Measurements from ENCODE around the gene AIM2.
A peak's percentile ranks its signal among the peaks of the same experiment; 100 is the strongest.

Gene AIM2

GRCh38 chr1:159081626-159082025, 5.1 kb upstream of the AIM2 start:
- no peak for DNase-seq (ENCODE audit: extremely low read depth, low read depth)
- TF ChIP-seq, protein P1, sequence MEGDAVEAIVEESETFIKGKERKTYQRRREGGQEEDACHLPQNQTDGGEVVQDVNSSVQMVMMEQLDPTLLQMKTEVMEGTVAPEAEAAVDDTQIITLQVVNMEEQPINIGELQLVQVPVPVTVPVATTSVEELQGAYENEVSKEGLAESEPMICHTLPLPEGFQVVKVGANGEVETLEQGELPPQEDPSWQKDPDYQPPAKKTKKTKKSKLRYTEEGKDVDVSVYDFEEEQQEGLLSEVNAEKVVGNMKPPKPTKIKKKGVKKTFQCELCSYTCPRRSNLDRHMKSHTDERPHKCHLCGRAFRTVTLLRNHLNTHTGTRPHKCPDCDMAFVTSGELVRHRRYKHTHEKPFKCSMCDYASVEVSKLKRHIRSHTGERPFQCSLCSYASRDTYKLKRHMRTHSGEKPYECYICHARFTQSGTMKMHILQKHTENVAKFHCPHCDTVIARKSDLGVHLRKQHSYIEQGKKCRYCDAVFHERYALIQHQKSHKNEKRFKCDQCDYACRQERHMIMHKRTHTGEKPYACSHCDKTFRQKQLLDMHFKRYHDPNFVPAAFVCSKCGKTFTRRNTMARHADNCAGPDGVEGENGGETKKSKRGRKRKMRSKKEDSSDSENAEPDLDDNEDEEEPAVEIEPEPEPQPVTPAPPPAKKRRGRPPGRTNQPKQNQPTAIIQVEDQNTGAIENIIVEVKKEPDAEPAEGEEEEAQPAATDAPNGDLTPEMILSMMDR (IDR thresholded peaks at IDR 0.05; ENCODE audit: low read depth, low read length, missing control alignments) = no peak
- no peak overlapping the region for H3K4me3 ChIP-seq (replicated peaks; ENCODE audit: low read depth, low read length)

- TF ChIP-seq, protein P1 (IDR thresholded peaks at IDR 0.05; ENCODE audit: low read depth, low read length, missing control alignments) = no peak
- no peak for DNase-seq (ENCODE audit: extremely low read depth, low read depth)
- no peak overlapping the region for H3K4me3 ChIP-seq (replicated peaks; ENCODE audit: low read depth, low read length)
Observed at GRCh38 chr1:159079525-159079924, 3.0 kb upstream of the AIM2 start.

DNA sequence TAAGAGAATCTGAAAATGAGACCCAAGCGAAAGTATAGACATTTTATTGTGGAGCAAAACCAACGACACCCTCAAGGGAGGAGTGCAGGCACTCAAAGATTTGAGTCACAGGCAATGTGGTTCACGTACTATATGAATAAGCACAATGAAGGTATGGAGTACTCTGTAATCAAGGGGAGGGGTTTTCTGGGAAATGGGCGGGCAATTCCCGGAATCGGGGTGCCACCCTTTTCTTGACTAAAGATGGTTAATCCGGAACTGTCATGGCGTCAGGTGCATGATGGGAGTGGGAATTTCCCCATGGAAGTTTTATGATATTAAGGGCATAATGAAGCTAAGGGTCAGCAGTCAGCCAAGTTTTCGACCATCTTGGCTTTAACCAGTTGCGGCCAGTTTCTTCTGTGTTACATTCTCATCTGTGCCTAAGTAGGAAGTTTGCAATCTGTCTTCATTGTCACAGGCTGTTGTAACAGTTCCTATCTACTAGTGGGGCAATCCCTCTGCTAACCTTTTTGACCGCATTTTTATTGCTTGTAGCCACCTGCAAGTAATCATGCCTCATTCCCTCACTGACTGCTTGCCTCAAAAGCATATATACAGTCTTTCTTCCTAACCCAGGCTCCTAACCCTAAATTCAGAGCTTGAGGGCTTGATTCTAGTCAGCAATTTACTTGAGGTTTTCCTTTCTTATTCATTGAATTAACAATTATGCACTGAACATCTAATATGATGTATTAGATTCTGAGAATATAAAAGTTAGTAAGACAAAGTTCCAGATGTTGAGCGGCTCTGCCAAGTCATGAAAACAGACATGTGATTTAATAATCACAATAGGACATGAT, 775 bp upstream of the AIM2 start:
- peak; percentile 30 for DNase-seq (ENCODE audit: extremely low read depth, low read depth)
- TF ChIP-seq, protein P1 (IDR thresholded peaks at IDR 0.05; ENCODE audit: low read depth, low read length, missing control alignments) = no peak
- no peak overlapping the region for H3K4me3 ChIP-seq (replicated peaks; ENCODE audit: low read depth, low read length)

GRCh38 chr1:159071970-159072582, 4.5 kb downstream of the AIM2 start:
- no peak overlapping the region for H3K4me3 ChIP-seq (replicated peaks; ENCODE audit: low read depth, low read length)
- DNase-seq (ENCODE audit: extremely low read depth, low read depth) = peak; percentile 51
- TF ChIP-seq, protein P1 (IDR thresholded peaks at IDR 0.05; ENCODE audit: low read depth, low read length, missing control alignments) = peak; percentile 54

DNA sequence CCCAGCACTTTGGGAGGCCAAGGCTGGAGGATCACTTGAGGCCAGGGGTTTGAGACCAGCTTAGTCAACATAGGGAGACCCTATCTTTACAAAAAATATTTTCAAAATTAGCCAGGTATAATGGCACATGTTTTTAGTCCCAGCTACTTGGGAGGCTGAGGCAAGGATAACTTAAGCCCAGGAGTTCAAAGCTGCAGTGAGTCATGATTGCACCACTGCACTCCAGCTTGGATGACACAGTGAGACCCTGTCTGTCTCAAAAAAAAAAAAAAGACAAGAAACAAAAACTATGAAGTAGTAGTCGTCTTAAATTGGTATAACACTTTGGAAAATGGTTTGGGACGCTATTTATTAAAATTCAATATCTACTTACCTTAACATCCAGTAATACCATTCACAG, 7.7 kb downstream of the AIM2 start:
- DNase-seq (ENCODE audit: extremely low read depth, low read depth) = no peak
- H3K4me3 ChIP-seq (replicated peaks; ENCODE audit: low read depth, low read length) = no peak overlapping the region
- TF ChIP-seq, protein P1 (IDR thresholded peaks at IDR 0.05; ENCODE audit: low read depth, low read length, missing control alignments) = no peak

DNA sequence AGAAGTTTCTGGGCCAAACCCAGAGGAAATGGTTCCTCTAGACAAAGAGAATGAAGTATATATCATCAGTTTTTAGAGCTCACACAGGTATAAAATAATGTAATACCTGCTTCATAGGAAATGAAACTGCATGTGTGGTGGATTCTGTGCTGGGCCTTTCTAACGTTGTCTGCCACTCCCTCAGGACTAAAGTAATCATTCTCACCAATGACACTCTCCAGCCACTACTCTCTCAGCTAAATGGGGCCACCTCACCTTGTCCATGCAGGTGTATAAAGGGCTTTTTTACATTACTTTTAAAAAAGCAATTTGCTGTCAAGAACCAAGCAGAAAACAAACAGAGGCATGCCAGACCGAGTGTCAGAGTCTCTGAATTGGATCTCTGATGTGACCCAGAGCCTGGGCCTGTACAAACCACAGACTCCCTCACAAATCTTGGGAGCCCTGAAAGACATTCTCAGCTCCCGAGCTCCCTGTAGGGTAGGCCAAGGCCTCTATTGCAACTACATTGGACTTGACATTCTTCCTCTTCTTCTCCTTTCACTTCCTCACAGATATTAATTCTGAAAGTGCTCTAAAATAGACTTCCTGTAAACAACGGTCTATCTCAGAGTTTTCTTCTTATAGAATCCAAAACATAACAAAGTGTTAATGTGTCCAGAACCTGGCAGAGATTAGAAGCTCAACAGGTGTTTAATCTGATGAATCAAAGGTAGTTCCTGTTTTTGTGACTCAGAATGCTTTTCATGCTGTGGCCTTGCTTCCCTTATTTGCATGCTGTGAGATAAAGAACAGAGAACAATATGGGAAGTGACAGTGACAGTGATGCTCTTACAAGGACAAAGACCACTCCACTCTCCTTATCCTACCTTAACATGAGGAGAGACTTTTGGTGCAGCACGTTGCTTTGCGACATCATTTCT, 8.6 kb downstream of the AIM2 start:
- DNase-seq (ENCODE audit: extremely low read depth, low read depth) = no peak
- TF ChIP-seq, protein P1 (IDR thresholded peaks at IDR 0.05; ENCODE audit: low read depth, low read length, missing control alignments) = no peak
- H3K4me3 ChIP-seq (replicated peaks; ENCODE audit: low read depth, low read length) = no peak overlapping the region
